ENCODE results near the gene LGALS13.

The LGALS13 gene

DNA sequence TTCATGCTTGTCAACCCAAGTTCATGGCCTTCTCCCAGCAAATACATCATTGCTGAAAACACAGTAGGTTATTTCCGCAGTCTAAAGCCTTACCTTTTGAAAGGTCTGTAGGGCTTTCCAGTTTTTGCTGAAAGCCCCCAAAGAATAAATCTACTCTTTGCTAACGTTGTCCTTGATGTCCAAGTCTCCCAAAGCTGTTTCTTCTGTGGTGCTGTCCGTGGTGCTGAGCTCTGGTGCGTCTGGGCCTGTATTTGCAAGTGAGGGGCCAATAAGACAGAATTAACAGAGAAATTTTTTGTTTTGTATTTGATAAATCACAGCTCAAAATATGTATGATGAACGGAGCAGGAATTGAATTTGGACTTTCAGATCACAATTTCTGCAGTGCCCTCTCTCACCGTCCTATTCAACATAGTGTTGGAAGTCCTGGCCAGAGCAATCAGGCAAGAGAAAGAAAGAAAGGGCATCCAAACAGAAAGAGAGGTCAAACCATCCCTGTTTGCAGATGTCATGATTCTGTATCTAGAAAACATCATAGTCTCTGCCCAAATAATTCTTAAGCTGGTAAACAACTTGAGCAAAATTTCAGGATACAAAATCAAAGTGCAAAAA is 43.6 kb downstream of the LGALS13 start:
- DNase-seq = peak; percentile 11 to 13
- TF ChIP-seq POLR2A (IDR thresholded peaks at IDR 0.05; ENCODE audit: low read length) (no peak), GATA1 (IDR thresholded peaks at IDR 0.05; ENCODE audit: low read depth, low read length) (no peak)

DNA sequence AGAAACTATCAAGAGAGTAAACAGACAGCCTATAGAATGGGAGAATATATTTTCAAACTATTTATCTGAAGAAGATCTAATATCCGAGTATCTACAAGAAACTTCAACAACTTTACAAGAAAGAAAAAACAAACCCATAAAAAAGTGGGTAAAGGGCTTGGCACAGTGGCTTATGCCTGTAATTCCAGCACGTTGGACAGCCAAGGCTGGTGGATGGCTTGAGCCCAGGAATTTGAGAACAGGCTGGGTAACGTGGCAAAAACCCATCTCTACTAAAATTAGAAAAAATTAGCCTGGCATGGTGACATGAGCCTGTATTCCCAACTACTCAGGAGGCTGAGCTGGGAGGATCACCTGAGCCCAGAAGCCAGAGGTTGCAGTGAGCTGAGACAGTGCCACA is 45.6 kb downstream of the LGALS13 start:
- TF ChIP-seq POLR2A (IDR thresholded peaks at IDR 0.05; ENCODE audit: low read length) (no peak), GATA1 (IDR thresholded peaks at IDR 0.05; ENCODE audit: low read depth, low read length) (no peak)
- no peak for DNase-seq

DNA sequence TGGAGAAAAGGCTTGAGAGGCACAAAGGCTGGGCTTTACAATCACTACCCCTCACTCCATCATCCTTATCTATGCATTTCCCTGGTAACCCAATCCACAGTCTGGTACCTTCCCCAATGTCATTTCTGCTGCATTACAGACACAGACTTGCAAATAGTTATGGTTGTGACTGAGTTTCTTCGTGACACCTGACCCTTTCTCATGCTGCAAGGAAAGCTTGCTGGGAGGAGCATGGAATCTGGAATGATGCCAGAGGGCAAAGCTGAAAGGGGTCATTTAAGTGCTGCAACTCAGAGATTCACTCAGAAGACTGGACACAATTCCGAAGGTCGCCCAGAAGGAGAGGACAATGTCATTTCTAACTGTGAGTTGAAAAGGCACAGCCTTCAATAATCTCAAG is 53.3 kb downstream of the LGALS13 start, which contains the start of gene LGALS16:
Gene LGALS16, plus strand, starts transcription at position 301 of the 400 bp plus-strand sequence. Its CDS starts 49 bp downstream, at position 350.
- DNase-seq = no peak
- TF ChIP-seq GATA1 (IDR thresholded peaks at IDR 0.05; ENCODE audit: low read depth, low read length) (no peak), POLR2A (IDR thresholded peaks at IDR 0.05; ENCODE audit: low read length) (no peak)
